T-helper 2 cell treated with Interferon-gamma antibody and Interleukin-4, amounts not matched to agents 5 μg/mL and 100 μg/mL, for 36 hours (primary cell): ENCODE results near the gene MT1M.
"Not testable (repeated sequence)": the region's sequence is repeated elsewhere in the genome, so short reads cannot be mapped to it uniquely, and the experiment has no call there.

ENCODE experiments used
- DNase-seq: peaks from one replicate; pipeline ENCODE4 v3.0.0; 2021; ENCODE audit warnings: low spot score
- H3K27ac Mint-ChIP-seq: one replicate; pipeline ENCODE4 v1.8.0; 2021; ENCODE audit warnings: mild to moderate bottlenecking, mixed read lengths
- H3K27me3 Mint-ChIP-seq: one replicate; pipeline ENCODE4 v1.8.0; 2021; ENCODE audit warnings: low read depth, mixed read lengths
- H3K36me3 Mint-ChIP-seq: one replicate; pipeline ENCODE4 v1.8.0; 2021; ENCODE audit warnings: low read depth, mixed read lengths
- H3K4me1 Mint-ChIP-seq: one replicate; pipeline ENCODE4 v1.8.0; 2021; ENCODE audit warnings: low read depth, mixed read lengths
- H3K4me3 Mint-ChIP-seq: one replicate; pipeline ENCODE4 v1.8.0; 2022; ENCODE audit warnings: mild to moderate bottlenecking, moderate library complexity, mixed read lengths
- H3K9me3 Mint-ChIP-seq: one replicate; pipeline ENCODE4 v1.8.0; 2021; ENCODE audit warnings: mixed read lengths

Gene MT1M

DNA sequence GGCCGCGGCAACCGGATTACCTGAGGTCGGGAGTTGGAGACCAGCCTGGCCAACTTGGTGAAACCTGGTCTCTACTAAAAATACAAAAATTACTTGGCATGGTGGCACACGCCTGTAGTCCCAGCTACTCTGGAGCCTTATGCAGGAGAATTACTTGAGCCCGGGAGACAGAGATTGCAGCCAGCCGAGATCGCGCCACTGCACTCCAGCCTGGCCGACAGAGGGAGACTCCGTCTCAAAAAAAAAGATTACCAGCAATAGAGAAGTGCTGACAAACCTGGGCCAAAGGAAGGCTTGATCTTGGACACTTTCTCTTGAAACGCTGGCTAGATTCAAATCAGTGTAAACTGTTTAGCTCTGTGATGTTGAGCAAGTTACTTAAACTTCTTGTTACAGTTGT is 41.5 kb downstream of the MT1M start:
- H3K27ac Mint-ChIP-seq = no peak overlapping the region
- peaks cover 41% of the 10 kb centered on the region for H3K27me3 Mint-ChIP-seq
- H3K4me3 Mint-ChIP-seq = no peak overlapping the region
- H3K9me3 Mint-ChIP-seq = no peaks in the 10 kb centered on the region
- peaks cover 23% of the 10 kb centered on the region for H3K4me1 Mint-ChIP-seq
- no peak for DNase-seq
- H3K36me3 Mint-ChIP-seq = peaks cover 2% of the 10 kb centered on the region

DNA sequence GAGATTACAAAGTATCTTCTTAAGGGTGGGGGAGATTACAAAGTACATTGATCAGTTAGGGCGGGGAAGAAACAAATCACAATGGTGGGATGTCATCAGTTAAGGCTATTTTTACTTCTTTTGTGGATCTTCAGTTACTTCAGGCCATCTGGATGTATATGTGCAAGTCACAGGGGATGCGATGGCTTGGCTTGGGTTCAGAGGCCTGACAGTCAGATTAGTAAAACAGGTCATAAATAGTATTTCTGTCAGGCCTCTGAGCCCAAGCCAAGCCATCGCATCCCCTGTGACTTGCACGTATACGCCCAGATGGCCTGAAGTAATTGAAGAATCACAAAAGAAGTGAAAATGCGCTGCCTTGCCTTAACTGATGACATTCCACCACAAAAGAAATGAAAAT is 42.1 kb downstream of the MT1M start:
- not testable (repeated sequence) for H3K27ac Mint-ChIP-seq, H3K4me3 Mint-ChIP-seq, DNase-seq, H3K36me3 Mint-ChIP-seq, H3K9me3 Mint-ChIP-seq
- H3K27me3 Mint-ChIP-seq = peaks cover 35% of the 10 kb centered on the region
- H3K4me1 Mint-ChIP-seq = peaks cover 20% of the 10 kb centered on the region

DNA sequence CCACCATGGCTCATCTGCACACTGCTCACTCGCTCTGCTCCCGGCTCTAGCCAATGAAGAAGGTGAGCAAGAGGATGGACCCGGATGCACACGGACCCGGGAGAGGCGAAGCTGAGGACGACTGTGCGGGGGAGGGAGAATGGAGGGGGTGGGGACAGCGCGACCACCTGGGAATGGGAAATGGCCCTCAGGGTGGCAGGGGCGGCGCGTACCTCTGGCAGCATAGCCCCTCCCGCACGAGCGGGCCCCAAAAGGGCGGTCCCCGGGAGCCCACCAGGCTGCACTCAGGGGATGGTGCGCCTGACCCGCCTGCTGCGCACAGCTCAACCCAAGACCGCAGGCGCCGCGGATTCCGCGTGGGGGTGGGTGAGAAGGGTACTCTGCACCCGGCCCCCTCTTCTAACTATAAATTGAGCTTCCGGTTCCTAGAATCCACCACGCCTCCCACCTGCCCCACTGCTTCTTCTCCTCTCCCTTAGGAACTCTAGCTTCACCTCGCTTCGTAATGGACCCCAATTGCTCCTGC is 43.3 kb downstream of the MT1M start:
- peak; percentile 37 for DNase-seq
- H3K27me3 Mint-ChIP-seq = peaks cover 24% of the 10 kb centered on the region
- H3K36me3 Mint-ChIP-seq = no peaks in the 10 kb centered on the region
- no peaks in the 10 kb centered on the region for H3K9me3 Mint-ChIP-seq
- no peak overlapping the region for H3K27ac Mint-ChIP-seq
- peaks cover 18% of the 10 kb centered on the region for H3K4me1 Mint-ChIP-seq
- peak overlapping the region; percentile 74 for H3K4me3 Mint-ChIP-seq

DNA sequence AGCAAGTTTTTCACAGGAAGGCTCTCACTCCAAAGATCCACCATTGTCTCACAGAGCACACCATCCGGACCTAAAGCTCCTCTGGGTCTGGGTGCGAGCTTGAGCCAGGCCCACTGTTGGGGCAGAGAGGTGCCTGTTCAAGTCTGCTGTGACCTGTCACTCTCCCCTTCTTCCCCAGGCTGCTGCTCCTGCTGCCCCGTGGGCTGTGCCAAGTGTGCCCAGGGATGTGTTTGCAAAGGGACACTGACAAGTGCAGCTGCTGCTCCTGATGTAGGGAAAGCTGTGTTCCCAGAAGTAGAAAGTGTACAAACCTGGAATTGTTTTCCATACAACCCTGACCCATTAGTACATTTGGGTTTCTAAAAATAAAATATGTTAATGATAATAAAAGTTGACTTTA is 45.0 kb downstream of the MT1M start:
- Mint-ChIP-seq H3K4me1 (peaks cover 22% of the 10 kb centered on the region), H3K27ac (no peak overlapping the region), H3K4me3 (no peak overlapping the region), H3K9me3 (no peaks in the 10 kb centered on the region), H3K27me3 (peaks cover 15% of the 10 kb centered on the region), H3K36me3 (no peaks in the 10 kb centered on the region)
- DNase-seq = no peak

DNA sequence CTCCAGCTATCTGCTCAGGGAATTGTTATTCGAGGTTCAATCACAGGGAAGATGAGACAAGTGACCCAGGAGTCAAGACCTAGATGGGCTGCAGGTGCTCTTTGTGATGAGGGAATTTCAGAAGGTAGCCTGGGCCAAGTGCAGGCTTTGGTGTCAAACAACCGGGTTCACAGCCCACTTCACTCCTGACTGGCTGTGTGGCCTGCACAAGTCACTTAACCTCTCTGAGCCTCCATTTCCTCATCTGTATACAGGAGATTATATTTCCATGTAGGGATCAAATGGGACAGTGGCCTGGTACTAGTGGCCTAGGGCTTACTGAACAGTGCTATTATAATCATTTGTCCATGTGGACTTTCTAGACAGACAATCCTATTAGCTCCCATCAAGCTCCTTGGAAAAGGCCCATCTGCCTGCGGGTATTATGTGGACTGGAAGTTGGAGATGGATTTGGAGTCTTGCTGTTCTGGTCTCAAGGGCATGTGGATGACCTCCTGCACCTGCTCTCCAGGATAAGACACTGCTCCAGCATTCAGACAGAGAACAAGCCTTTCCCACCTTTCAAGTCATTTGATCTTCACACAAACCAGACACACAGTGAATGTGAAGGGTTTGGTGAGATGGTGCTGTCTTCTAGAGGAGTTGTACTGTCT is 46.7 kb downstream of the MT1M start:
- Mint-ChIP-seq H3K9me3 (no peaks in the 10 kb centered on the region), H3K4me3 (no peak overlapping the region), H3K27ac (no peak overlapping the region), H3K4me1 (peaks cover 28% of the 10 kb centered on the region), H3K27me3 (peaks cover 13% of the 10 kb centered on the region), H3K36me3 (no peaks in the 10 kb centered on the region)
- no peak for DNase-seq

DNA sequence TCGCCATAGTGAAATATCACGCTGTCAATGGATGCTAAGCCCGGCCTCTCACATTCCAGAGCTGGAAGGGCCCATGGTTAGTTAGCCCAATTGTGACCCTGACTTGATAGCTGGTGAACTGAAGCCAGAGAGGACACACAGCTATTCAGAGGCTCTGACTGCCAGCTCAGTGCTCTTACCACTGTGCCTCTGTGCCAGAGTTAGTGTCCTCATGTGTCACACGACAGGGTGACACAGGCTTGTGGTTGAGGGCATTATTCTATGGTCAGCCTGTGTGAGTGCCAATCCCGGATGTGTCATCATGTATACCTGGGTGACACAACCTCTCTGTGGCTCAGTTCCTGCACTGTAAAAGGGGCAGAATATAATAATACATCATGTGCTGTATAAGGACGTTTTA is 47.4 kb downstream of the MT1M start:
- Mint-ChIP-seq H3K27me3 (peaks cover 10% of the 10 kb centered on the region), H3K4me1 (peaks cover 28% of the 10 kb centered on the region), H3K27ac (no peak overlapping the region), H3K9me3 (no peaks in the 10 kb centered on the region), H3K4me3 (no peak overlapping the region), H3K36me3 (no peaks in the 10 kb centered on the region)
- DNase-seq = no peak

DNA sequence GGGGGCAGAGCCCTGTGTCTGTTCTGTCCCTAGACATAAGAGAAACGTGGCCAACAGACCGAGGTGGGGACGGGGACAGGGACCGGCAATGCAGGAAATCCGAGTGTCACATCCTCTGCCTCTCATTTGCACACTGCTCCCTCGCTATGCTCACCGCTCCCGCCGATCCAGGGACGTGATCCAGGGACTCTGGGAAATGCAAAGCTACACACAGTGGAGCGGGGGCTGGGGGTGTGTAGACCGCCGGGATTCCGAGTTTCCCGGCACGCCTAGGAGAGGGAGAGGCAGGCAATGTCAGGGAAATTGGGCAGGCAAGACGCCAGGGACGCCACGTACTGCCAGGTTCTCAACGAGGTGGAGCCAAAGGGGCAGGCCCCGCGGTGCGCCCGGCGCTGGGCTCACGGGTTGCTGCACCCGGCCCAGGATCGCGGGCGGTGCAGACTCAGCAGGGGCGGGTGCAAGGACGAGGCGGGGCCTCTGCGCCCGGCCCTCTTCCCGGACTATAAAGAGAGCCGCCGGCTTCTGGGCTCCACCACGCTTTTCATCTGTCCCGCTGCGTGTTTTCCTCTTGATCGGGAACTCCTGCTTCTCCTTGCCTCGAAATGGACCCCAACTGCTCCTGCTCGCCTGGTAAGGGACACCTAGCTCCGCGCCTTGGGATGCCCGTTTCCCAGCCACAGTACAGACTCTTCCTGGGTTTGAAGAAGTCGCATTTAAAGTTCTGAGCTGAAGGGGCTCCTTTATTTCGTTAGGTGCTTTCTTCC is 49.7 kb downstream of the MT1M start, which contains the start of gene MT1X:
Gene MT1X (plus strand): TSS at position 532 of the 764 bp plus-strand sequence. CDS start 71 bp downstream, at position 603.
- peak within 1 kb of the TSS; percentile 96 for H3K4me3 Mint-ChIP-seq
- DNase-seq = peak; percentile 89
- peak within 1 kb of the TSS; percentile 92 for H3K27ac Mint-ChIP-seq
- H3K4me1 Mint-ChIP-seq = peaks cover 16% of the 10 kb centered on the region
- peaks cover 4% of the 10 kb centered on the region for H3K9me3 Mint-ChIP-seq
- H3K36me3 Mint-ChIP-seq = peaks cover 3% of the 10 kb centered on the region
- H3K27me3 Mint-ChIP-seq = no peaks in the 10 kb centered on the region

DNA sequence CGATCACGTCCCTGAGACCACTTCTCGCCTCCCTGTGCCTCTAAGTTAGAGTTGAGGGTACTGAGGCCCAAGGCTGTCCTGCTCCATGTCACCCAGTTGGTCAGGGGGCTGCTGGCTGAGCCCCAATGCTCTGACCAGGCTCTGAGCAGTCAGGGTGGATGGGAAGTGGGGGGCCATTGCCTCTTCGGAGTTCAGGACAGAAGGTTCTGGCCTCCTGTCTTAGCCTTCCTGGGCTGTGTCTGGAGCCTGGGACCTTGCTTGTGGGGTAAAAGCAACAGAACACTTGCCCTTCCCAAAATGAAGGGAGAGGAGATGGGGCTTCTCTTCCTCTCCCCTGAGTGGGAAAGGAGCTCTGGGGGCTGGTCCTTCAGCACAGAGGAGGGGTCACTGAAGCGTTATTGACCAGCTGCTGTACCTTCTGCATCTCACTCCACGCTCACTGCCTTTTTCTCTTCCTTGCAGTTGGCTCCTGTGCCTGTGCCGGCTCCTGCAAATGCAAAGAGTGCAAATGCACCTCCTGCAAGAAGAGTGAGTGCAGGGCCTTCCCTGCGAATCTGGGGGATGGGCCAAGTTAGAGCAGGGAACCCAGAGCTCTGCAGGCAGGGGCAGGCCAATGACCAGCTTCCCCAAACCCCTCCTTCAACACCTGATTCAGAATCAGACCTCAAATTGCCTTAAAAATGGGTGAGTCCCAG is 50.4 kb downstream of the MT1M start:
- DNase-seq = no peak
- Mint-ChIP-seq H3K27ac (peak overlapping the region; percentile 92), H3K4me1 (peaks cover 16% of the 10 kb centered on the region), H3K27me3 (no peaks in the 10 kb centered on the region), H3K36me3 (peaks cover 3% of the 10 kb centered on the region), H3K4me3 (peak overlapping the region; percentile 96), H3K9me3 (peaks cover 4% of the 10 kb centered on the region)
